HL-60 (cell line): Measurements from ENCODE around the gene APPL2.

Experiments used
- GABPA ChIP-seq: IDR thresholded peaks from 2 replicates; pipeline ENCODE4 v1.6.1; 2012; ENCODE audit warnings: low read depth
- POLR2AphosphoS5 ChIP-seq: IDR thresholded peaks from 2 replicates; pipeline ENCODE4 v1.6.1; 2012; ENCODE audit warnings: low read depth
- TF ChIP-seq, protein P1 (sequence below): IDR thresholded peaks from one replicate; pipeline ENCODE4 v1.5.1; 2011; ENCODE audit warnings: low read length, control low read depth, inconsistent platforms; ENCODE audit not compliant: insufficient read depth
- TF ChIP-seq, protein P2 (sequence below): IDR thresholded peaks from 2 replicates; pipeline ENCODE4 v1.6.1; 2012; ENCODE audit warnings: low read depth; ENCODE audit not compliant: insufficient replicate concordance

DNA sequence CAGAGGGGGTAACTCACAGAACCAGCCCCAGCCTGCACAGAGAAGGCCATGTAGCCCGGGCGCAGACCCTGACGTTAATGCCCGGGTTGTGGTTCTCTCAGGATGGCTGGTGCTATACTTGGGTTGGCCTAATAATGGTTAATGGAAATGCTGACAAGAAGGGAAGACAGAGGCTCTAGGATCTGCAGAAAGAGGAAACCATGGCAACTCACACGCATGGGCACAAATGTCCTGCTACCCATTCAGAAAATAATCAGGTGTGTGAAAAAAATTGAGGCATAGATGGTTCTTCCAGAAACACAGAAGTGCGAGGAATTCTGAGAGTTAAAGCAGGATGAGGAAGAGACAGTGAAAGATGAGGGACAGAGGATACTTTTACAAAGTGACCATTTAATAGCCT is 33.8 kb downstream of the APPL2 start:
- TF ChIP-seq POLR2AphosphoS5 (no peak), GABPA (no peak)
- TF ChIP-seq, protein P1, sequence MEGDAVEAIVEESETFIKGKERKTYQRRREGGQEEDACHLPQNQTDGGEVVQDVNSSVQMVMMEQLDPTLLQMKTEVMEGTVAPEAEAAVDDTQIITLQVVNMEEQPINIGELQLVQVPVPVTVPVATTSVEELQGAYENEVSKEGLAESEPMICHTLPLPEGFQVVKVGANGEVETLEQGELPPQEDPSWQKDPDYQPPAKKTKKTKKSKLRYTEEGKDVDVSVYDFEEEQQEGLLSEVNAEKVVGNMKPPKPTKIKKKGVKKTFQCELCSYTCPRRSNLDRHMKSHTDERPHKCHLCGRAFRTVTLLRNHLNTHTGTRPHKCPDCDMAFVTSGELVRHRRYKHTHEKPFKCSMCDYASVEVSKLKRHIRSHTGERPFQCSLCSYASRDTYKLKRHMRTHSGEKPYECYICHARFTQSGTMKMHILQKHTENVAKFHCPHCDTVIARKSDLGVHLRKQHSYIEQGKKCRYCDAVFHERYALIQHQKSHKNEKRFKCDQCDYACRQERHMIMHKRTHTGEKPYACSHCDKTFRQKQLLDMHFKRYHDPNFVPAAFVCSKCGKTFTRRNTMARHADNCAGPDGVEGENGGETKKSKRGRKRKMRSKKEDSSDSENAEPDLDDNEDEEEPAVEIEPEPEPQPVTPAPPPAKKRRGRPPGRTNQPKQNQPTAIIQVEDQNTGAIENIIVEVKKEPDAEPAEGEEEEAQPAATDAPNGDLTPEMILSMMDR, result no peak
- TF ChIP-seq, protein P2, sequence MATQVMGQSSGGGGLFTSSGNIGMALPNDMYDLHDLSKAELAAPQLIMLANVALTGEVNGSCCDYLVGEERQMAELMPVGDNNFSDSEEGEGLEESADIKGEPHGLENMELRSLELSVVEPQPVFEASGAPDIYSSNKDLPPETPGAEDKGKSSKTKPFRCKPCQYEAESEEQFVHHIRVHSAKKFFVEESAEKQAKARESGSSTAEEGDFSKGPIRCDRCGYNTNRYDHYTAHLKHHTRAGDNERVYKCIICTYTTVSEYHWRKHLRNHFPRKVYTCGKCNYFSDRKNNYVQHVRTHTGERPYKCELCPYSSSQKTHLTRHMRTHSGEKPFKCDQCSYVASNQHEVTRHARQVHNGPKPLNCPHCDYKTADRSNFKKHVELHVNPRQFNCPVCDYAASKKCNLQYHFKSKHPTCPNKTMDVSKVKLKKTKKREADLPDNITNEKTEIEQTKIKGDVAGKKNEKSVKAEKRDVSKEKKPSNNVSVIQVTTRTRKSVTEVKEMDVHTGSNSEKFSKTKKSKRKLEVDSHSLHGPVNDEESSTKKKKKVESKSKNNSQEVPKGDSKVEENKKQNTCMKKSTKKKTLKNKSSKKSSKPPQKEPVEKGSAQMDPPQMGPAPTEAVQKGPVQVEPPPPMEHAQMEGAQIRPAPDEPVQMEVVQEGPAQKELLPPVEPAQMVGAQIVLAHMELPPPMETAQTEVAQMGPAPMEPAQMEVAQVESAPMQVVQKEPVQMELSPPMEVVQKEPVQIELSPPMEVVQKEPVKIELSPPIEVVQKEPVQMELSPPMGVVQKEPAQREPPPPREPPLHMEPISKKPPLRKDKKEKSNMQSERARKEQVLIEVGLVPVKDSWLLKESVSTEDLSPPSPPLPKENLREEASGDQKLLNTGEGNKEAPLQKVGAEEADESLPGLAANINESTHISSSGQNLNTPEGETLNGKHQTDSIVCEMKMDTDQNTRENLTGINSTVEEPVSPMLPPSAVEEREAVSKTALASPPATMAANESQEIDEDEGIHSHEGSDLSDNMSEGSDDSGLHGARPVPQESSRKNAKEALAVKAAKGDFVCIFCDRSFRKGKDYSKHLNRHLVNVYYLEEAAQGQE, result no peak
